HG02938 (cell line): ENCODE data around the gene MED12L.

Experiments
- ATAC-seq: cut with Tn5 transposase; IDR thresholded peaks from one replicate; pipeline ENCODE4 v1.9.1; 2021; ENCODE audit warnings: mild to moderate bottlenecking, moderate library complexity; ENCODE audit not compliant: unreplicated experiment

Gene MED12L

GRCh38 chr3:151479452-151479851 lies 394.0 kb downstream of the MED12L start:
- ATAC-seq, result no peak

DNA sequence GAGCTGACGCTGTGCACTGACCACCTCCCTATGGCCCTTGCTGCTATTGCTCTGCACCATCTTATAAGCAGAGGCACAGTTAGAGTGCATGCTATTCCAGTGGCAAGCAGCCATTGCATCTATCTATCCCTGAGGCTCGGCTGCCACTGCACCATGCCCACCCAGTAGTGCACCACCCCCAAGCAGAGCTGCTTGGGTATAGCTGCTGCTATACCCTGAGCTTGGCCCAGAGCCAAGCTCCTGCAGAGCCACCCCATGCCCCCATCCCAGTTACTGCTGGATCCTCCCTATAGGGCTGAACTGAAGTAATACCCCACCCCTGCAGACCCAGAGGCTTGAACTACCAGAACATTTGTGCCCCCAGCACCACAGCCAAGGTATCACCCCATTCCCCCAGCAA lies 395.0 kb downstream of the MED12L start:
- ATAC-seq, result no peak

DNA sequence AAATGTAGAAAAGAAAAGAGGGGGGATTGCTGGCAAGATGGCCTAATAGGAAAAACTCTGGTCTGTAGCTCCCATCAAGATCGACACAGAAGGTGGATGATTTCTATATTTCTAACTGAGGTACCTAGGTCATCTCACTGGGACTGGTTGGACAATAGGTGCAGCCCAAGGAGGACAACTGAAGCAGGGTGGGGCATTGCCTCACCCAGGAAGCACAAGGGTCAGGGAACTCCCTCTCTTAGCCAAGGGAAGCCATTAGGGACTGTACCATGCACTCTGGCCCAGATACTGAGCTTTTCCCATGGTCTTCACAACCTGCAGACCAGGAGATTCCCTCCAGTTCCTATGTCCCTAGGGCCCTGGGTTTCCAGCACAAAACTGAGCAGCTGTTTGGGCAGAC lies 398.0 kb downstream of the MED12L start:
- no peak for ATAC-seq

DNA sequence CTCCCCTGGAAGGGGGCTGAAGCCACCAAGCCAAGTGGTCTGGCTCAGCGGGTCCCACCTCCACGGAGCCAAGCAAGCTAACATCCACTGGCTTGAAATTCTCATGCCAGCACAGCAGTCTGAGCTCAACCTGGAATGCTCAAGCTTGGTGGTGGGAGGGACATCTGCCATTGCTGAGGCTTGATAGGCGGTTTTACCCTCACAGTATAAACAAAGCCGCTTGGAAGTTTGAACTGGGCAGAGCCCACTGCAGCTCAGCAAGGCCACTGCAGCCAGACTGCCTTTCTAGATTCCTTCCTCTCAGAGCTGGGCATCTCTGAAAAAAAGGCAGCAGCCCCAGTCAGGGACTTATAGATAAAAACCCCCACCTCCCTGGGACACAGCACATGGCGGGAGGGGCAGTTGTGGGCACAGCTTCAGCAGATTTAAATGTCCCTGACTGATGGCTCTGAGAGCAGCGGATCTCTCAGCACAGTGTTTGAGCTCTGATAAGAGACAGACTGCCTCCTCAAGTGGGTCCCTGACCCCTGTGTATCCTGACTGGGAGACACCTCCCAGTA lies 398.6 kb downstream of the MED12L start:
- no peak for ATAC-seq
